ENCODE data around the gene CLEC2L. TPM values are rescaled to one million over a fixed set of nuclear protein-coding genes. Genes with fewer than 3 reads are reported as not detected.

The CLEC2L gene
- total and polyA plus RNA-seq, 2 of the 8 experiments (the other 6 are each of a cell fraction or from before 2014, with no cell fraction given) = 0.20 to 1.9 TPM

DNA sequence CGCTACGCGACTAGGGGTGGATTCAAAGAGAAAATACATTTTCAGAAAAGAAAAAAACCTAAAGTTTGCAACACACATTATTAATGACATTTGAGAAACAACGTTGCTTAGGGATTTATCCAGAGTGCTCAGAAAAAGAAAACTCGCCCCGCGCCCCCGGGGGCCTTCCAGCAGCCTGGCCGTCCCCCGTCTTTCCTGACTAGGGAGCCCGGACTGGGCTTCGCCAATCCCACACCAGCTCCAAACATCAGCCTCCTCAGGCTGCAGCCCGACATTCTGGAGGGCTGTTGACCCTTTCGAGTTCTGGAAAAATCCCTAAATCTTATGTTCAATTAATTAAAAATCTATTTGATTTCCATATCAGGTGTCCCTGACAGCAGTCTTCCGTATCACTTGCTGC, 48.6 kb downstream of the CLEC2L start (continued):
- TF ChIP-seq, protein P1, sequence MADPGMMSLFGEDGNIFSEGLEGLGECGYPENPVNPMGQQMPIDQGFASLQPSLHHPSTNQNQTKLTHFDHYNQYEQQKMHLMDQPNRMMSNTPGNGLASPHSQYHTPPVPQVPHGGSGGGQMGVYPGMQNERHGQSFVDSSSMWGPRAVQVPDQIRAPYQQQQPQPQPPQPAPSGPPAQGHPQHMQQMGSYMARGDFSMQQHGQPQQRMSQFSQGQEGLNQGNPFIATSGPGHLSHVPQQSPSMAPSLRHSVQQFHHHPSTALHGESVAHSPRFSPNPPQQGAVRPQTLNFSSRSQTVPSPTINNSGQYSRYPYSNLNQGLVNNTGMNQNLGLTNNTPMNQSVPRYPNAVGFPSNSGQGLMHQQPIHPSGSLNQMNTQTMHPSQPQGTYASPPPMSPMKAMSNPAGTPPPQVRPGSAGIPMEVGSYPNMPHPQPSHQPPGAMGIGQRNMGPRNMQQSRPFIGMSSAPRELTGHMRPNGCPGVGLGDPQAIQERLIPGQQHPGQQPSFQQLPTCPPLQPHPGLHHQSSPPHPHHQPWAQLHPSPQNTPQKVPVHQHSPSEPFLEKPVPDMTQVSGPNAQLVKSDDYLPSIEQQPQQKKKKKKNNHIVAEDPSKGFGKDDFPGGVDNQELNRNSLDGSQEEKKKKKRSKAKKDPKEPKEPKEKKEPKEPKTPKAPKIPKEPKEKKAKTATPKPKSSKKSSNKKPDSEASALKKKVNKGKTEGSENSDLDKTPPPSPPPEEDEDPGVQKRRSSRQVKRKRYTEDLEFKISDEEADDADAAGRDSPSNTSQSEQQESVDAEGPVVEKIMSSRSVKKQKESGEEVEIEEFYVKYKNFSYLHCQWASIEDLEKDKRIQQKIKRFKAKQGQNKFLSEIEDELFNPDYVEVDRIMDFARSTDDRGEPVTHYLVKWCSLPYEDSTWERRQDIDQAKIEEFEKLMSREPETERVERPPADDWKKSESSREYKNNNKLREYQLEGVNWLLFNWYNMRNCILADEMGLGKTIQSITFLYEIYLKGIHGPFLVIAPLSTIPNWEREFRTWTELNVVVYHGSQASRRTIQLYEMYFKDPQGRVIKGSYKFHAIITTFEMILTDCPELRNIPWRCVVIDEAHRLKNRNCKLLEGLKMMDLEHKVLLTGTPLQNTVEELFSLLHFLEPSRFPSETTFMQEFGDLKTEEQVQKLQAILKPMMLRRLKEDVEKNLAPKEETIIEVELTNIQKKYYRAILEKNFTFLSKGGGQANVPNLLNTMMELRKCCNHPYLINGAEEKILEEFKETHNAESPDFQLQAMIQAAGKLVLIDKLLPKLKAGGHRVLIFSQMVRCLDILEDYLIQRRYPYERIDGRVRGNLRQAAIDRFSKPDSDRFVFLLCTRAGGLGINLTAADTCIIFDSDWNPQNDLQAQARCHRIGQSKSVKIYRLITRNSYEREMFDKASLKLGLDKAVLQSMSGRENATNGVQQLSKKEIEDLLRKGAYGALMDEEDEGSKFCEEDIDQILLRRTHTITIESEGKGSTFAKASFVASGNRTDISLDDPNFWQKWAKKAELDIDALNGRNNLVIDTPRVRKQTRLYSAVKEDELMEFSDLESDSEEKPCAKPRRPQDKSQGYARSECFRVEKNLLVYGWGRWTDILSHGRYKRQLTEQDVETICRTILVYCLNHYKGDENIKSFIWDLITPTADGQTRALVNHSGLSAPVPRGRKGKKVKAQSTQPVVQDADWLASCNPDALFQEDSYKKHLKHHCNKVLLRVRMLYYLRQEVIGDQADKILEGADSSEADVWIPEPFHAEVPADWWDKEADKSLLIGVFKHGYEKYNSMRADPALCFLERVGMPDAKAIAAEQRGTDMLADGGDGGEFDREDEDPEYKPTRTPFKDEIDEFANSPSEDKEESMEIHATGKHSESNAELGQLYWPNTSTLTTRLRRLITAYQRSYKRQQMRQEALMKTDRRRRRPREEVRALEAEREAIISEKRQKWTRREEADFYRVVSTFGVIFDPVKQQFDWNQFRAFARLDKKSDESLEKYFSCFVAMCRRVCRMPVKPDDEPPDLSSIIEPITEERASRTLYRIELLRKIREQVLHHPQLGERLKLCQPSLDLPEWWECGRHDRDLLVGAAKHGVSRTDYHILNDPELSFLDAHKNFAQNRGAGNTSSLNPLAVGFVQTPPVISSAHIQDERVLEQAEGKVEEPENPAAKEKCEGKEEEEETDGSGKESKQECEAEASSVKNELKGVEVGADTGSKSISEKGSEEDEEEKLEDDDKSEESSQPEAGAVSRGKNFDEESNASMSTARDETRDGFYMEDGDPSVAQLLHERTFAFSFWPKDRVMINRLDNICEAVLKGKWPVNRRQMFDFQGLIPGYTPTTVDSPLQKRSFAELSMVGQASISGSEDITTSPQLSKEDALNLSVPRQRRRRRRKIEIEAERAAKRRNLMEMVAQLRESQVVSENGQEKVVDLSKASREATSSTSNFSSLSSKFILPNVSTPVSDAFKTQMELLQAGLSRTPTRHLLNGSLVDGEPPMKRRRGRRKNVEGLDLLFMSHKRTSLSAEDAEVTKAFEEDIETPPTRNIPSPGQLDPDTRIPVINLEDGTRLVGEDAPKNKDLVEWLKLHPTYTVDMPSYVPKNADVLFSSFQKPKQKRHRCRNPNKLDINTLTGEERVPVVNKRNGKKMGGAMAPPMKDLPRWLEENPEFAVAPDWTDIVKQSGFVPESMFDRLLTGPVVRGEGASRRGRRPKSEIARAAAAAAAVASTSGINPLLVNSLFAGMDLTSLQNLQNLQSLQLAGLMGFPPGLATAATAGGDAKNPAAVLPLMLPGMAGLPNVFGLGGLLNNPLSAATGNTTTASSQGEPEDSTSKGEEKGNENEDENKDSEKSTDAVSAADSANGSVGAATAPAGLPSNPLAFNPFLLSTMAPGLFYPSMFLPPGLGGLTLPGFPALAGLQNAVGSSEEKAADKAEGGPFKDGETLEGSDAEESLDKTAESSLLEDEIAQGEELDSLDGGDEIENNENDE (IDR thresholded peaks at IDR 0.05; ENCODE audit: insufficient replicate concordance, low read length) = no peak
- TF ChIP-seq HDAC6 (IDR thresholded peaks at IDR 0.05; ENCODE audit: low read depth, low read length) (no peak), RAD21 (IDR thresholded peaks at IDR 0.05 in 1 of 2, conservative IDR thresholded peaks at IDR 0.05 in 1 of 2; ENCODE audit: low read depth in 2 of 2, low read length in 2 of 2) (no peak)

Measured in H1 (cell line).